ENCODE measurements around the gene MOB1A. TPM values are rescaled to one million over a fixed set of nuclear protein-coding genes. Genes with fewer than 3 reads are reported as not detected.

MOB1A gene
- total RNA-seq, 1 donor from 2014 or later: 94.6 TPM

DNA sequence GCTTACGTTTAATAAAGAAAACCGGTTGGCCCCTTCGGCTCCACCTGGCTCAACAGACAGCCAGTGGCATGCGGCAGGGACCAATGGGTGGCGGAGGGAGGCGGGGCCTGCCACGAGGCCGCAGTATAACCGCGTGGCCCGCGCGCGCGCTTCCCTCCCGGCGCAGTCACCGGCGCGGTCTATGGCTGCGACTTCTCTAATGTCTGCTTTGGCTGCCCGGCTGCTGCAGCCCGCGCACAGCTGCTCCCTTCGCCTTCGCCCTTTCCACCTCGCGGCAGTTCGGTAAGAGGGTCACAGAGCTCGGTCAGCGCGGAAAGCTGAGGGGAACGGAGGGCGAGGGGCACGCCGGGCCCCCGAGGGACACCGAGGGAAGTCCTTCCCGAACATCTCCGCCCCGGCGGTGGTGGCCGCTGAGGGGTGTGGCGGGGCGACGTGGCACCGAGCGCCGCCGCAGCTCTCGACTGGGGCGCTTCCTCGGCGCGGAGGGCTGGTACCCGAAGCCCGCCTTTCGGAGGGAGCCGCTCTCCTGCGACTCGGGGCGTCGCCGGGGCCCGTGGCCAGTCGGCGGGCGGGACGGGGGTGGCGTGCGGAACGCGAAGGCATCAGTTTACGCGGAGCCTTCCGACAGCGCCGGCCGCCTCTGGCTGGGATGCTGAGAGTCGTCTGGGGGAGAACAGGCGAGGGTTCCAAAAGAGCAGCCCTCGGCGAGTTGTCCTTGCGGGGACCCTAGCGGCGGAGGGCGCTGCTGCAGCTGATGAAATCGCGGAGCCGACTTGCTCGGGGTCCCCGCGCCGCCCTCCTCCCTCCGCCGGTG, 20.0 kb upstream of the MOB1A start, which contains the start of gene MTHFD2:
MTHFD2 (plus strand) TSS at position 155 of the 814 bp plus-strand sequence; CDS start at position 182, 27 bp downstream.
- no peaks in the 10 kb centered on the region for H3K36me3 Mint-ChIP-seq (ENCODE audit: low read depth)
- H3K4me3 Mint-ChIP-seq: peak within 1 kb of the TSS; percentile 98
- no peaks in the 10 kb centered on the region for H3K27me3 Mint-ChIP-seq (ENCODE audit: low read depth)
- H3K27ac Mint-ChIP-seq (ENCODE audit: unreplicated experiment): peak within 1 kb of the TSS; percentile 99
- TF ChIP-seq, protein P1, sequence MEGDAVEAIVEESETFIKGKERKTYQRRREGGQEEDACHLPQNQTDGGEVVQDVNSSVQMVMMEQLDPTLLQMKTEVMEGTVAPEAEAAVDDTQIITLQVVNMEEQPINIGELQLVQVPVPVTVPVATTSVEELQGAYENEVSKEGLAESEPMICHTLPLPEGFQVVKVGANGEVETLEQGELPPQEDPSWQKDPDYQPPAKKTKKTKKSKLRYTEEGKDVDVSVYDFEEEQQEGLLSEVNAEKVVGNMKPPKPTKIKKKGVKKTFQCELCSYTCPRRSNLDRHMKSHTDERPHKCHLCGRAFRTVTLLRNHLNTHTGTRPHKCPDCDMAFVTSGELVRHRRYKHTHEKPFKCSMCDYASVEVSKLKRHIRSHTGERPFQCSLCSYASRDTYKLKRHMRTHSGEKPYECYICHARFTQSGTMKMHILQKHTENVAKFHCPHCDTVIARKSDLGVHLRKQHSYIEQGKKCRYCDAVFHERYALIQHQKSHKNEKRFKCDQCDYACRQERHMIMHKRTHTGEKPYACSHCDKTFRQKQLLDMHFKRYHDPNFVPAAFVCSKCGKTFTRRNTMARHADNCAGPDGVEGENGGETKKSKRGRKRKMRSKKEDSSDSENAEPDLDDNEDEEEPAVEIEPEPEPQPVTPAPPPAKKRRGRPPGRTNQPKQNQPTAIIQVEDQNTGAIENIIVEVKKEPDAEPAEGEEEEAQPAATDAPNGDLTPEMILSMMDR (conservative IDR thresholded peaks at IDR 0.05): peak; percentile 84
- H3K4me1 Mint-ChIP-seq: peaks cover 37% of the 10 kb centered on the region
- H3K9me3 Mint-ChIP-seq: peaks cover 2% of the 10 kb centered on the region
- peak; percentile 96 for DNase-seq (ENCODE audit: low read depth, low spot score)

DNA sequence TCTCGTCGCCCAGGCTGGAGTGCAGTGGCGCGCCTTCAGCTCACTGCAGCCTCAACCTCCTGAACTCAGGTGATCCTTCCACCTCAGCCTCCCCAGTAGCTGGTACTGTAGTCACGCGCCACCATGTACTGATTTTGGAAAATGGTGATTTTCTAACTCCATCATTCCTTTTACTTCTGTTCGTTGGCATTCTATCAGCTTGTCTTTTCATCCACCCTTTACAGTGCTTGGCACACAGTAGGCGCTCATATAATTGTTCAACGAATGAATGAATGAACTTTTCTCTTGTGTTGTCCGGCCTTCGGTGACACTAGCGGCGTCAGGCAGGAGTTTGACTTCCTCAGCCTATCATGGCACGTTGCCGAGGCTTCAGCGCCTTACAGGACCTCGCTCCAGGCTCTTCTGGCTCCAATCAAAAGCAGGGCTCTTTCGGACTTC, 19.4 kb upstream of the MOB1A start:
- H3K36me3 Mint-ChIP-seq (ENCODE audit: low read depth): no peaks in the 10 kb centered on the region
- H3K4me1 Mint-ChIP-seq: peaks cover 37% of the 10 kb centered on the region
- H3K27me3 Mint-ChIP-seq (ENCODE audit: low read depth): no peaks in the 10 kb centered on the region
- no peak for DNase-seq (ENCODE audit: low read depth, low spot score)
- H3K27ac Mint-ChIP-seq (ENCODE audit: unreplicated experiment): peak overlapping the region; percentile 99
- TF ChIP-seq, protein P1 (conservative IDR thresholded peaks at IDR 0.05): no peak
- H3K9me3 Mint-ChIP-seq: peaks cover 2% of the 10 kb centered on the region
- peak overlapping the region; percentile 98 for H3K4me3 Mint-ChIP-seq

DNA sequence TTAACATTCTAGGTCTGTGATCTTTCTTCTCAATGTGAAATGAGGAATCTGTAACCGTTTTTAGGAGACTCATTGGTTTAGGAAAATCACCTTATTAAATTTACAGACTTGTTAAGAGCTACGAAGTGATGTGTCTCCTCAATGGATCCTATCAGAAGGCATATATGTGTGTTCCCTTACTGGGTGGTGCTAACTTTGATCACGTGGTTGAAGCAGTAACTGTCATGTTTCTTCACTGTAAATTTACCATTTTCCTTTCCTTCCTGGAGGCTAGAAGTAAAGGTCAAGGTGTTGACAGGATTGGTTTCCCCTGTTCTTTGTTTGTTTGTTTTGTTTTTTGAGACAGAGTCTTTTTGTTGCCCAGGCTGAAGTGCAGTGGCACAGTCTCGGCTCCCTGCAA, 18.4 kb upstream of the MOB1A start:
- peaks cover 2% of the 10 kb centered on the region for H3K9me3 Mint-ChIP-seq
- TF ChIP-seq, protein P1 (conservative IDR thresholded peaks at IDR 0.05): no peak
- H3K36me3 Mint-ChIP-seq (ENCODE audit: low read depth): no peaks in the 10 kb centered on the region
- H3K4me3 Mint-ChIP-seq: peak overlapping the region; percentile 34
- no peak overlapping the region for H3K27ac Mint-ChIP-seq (ENCODE audit: unreplicated experiment)
- peaks cover 37% of the 10 kb centered on the region for H3K4me1 Mint-ChIP-seq
- H3K27me3 Mint-ChIP-seq (ENCODE audit: low read depth): peaks cover 6% of the 10 kb centered on the region
- DNase-seq (ENCODE audit: low read depth, low spot score): no peak

DNA sequence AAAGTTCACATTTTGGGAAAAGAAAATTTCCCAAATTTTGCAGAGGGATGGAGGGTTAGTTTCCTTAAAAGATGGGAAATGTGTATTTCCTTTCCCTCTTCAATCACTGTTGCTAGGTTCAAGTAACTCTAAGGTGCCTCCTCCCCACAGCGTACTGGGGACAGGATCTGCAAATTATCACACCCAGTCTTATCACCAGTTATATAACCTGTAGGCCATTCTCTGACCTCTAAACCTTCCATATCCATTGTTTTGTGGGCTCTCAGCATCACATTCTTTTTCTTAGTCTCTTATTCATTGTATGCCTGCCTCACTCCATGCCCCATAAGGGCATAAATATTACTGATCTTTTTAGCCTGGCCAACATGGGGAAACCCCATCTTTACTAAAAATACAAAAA, 16.1 kb upstream of the MOB1A start:
- H3K27me3 Mint-ChIP-seq (ENCODE audit: low read depth): peaks cover 19% of the 10 kb centered on the region
- H3K9me3 Mint-ChIP-seq: peaks cover 2% of the 10 kb centered on the region
- DNase-seq (ENCODE audit: low read depth, low spot score): no peak
- no peak overlapping the region for H3K27ac Mint-ChIP-seq (ENCODE audit: unreplicated experiment)
- no peak overlapping the region for H3K4me3 Mint-ChIP-seq
- peaks cover 17% of the 10 kb centered on the region for H3K4me1 Mint-ChIP-seq
- TF ChIP-seq, protein P1 (conservative IDR thresholded peaks at IDR 0.05): no peak
- no peaks in the 10 kb centered on the region for H3K36me3 Mint-ChIP-seq (ENCODE audit: low read depth)

DNA sequence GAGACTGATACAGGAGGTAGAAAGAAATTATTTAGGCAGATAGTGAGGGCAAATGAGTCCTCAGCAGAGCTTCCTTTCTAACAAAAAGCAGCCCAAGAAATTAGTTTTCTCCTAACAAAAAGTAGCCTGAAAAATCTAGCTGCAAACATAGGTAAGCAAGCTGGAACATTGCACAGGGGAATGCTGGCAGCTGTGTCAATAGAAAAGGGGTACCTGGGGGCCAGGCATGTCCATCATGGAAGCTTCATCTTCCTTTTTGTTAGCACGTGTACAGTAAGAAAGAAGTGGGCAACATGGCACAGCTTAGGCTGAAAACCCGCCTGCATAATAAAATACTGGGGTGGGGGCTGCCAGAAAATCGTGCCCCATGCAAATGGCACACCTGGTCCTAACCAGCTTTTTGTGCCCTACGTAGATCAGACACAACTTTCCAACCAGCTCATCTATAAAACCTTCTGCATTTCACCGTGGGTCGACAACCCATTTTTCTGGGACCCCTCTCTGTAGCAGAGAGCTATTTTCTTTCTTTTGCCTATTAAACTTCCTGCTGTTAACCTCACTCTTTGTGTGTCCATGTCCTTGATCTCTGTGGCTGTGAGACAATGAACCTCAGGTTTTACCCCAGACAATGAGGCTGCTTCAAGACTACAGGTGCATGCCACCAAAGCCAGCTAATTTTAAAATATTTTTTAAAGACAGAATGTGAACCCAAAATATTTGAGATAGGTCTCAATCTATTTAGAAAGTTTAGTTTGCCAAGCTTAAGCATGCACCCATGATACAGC, 13.1 kb upstream of the MOB1A start:
- Mint-ChIP-seq H3K27ac (ENCODE audit: unreplicated experiment) (no peak overlapping the region), H3K9me3 (no peaks in the 10 kb centered on the region), H3K4me3 (no peak overlapping the region), H3K27me3 (ENCODE audit: low read depth) (peaks cover 29% of the 10 kb centered on the region), H3K36me3 (ENCODE audit: low read depth) (no peaks in the 10 kb centered on the region), H3K4me1 (no peaks in the 10 kb centered on the region)
- no peak for DNase-seq (ENCODE audit: low read depth, low spot score)
- TF ChIP-seq, protein P1 (conservative IDR thresholded peaks at IDR 0.05): no peak
